SH-SY5Y (cell line): ENCODE results near the gene HADH.

Source experiments
- GATA2 ChIP-seq: IDR thresholded peaks from 2 replicates; pipeline ENCODE4 v1.6.1; 2011; ENCODE audit warnings: mild to moderate bottlenecking, low read depth, low read length
- GATA3 ChIP-seq: IDR thresholded peaks from 2 replicates; pipeline ENCODE4 v1.6.1; 2011; ENCODE audit warnings: low read depth, mild to moderate bottlenecking, low read length, moderate library complexity

GRCh38 chr4:107972605-107973004 is 17.1 kb upstream of the HADH start:
- TF ChIP-seq GATA2: no peak
- TF ChIP-seq GATA3: no peak
